GM19035 (cell line): ENCODE data around the gene TBC1D16.

Experiments
- ATAC-seq: cut with Tn5 transposase; IDR thresholded peaks from one replicate; pipeline ENCODE4 v1.9.1; 2021; ENCODE audit not compliant: unreplicated experiment

Gene TBC1D16

DNA sequence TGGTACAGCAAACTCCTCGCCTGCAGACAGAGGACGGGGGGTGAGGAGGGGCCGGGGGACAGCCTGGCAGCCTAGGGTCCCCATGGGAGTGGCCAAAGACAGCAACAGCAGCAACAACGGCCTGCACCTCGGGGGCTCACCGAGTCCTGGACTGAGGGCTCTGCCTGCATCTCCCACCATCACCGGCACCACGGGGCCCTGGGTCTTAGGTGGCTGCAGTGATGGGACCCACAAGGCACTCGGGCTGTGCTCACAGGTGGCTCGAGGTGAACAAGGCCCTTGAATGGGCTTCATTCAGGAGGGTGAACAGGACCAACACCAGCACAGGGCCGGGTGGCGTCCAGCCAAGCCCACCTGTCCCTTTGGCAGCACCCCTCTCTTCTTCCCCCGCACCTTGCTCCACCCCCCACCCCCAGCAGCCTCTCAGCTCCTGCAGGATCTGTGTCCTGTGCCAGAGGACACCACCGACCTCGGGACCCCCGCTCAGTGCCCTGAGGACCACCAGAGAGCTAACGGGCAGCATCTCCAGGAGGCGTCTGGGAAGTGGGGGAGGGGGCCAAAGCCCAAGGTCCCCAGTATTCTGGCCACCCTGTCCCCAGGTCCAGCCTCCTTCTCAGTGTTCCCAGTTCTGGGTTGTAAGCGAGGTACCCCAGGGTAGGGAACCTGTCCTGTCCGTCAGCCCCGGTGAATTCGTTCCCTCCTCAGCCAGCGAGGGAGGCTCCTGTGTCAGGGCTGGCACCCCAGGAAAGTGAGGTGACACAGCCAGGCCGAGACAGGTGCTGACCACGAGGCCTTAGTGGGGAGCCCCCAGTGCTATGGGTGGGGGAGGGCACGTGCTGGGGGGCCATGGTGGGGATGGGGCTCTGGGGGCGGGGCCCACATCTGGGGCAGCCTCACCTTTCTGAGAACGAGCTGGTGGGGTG, 94.3 kb downstream of the TBC1D16 start:
- no peak for ATAC-seq

DNA sequence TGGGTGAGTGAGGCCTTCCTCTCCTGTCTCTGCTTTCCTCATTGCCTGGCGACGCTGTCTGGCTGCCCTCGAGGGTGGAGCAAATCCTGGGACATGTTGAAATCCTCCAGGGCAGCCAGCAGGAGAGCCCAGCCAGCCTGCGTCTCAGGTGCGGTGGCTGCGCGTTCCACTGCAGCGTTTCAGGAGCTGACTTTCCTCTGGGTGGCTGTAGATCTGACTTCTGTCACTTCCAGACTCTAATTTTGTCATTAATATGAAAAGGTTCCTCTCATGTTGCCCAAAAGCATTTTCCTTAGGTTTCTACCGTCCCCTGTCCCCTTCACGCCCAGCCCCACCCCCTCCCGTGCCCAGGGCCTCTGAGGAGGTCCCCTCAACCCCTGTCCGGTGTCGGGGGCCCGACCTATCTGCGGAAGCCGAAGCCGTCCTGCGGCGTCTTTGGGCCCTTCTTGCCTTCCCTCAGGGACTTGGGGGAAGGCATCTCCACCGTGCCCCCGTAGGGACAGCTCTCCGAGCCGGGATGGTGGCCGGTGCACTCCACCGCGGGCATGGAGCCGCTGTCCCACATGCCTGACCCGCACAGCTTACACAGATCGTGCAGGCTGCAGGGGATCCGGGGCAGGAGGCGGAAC, 95.1 kb downstream of the TBC1D16 start:
- ATAC-seq: no peak

DNA sequence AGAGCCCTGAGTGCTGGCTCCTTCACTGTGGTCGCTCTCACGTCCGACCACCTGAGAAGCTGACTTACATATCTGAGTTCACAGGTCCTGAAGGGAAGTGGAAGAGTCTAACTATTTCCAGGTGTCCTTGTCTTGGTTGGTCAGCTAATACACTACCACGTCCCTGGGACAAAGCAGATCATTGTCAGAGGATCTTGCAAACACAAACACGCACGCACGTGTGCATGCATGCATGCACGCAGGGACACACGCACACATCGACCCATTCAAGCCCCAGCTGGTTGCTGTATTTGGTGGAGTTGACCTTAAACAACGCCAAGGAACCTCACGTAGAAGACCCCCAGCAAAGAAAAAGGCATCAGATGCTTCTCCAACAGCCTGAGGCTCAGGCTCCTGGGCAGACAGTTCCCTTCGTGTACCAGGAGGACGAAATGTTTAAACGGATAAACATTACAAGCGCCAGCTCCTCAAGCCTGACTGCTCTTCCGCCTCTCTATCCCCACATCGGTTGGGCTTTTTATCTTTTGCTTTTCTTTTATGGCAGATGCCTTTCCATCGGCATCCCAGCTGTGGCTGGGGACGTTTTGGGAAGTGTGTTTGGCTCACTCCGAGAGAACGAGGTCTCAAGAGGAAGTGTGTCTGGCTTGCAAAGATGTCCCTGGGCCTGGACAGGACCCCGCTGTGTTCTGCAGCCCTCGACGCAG, 95.8 kb downstream of the TBC1D16 start:
- ATAC-seq: no peak

DNA sequence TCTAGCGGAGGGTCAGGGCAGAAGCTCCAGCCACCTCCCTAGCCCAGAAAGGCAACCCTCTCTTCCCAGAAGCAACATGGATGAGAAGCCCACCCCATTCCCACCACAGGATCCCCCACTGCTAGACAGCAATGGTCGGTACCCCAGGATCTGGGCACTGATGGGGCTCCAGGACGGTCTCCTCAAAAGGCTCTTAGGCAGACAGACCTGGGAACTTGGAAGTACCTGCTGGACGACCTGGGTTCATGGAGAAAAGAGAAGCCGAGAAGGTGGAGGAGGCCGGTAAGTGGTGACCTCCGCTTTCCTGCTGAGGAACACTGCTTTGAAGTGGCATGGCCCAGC, 96.6 kb downstream of the TBC1D16 start:
- no peak for ATAC-seq

DNA sequence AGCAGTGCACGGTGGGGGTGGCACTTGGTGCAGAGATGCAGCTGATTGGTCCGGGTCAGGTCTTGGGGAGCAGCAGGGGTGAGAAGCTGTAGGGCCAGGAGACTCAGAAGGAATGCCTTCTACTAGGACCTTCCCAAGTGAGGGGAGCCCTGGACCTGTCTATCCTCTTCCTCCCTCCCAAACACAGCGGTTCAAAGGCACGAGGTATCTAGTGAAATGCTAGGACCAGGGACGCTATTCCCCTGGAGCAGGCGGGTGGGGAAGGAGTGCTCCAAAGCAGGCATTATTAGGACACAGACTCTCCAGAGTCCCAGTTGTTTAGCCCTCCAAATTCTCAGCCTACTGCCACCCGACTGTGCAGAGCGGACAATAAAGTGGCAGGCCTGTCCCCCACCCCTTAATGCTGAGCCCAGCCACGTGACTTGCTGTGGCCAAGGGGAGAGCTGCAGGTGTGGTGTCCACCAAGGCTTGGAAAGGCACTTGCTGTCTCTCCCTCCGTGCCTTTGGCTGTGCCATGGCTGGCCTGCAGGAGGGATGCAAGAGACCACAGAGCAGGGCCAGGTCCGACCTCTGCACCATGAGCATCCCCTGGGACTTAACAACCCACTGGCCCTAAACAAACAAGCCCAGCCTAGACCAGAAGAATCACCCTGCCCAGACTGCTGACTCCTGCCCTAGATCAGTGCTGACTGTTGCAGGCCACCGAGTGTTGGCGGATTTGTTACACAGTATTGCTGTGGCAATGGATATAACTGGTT, 97.2 kb downstream of the TBC1D16 start:
- no peak for ATAC-seq

DNA sequence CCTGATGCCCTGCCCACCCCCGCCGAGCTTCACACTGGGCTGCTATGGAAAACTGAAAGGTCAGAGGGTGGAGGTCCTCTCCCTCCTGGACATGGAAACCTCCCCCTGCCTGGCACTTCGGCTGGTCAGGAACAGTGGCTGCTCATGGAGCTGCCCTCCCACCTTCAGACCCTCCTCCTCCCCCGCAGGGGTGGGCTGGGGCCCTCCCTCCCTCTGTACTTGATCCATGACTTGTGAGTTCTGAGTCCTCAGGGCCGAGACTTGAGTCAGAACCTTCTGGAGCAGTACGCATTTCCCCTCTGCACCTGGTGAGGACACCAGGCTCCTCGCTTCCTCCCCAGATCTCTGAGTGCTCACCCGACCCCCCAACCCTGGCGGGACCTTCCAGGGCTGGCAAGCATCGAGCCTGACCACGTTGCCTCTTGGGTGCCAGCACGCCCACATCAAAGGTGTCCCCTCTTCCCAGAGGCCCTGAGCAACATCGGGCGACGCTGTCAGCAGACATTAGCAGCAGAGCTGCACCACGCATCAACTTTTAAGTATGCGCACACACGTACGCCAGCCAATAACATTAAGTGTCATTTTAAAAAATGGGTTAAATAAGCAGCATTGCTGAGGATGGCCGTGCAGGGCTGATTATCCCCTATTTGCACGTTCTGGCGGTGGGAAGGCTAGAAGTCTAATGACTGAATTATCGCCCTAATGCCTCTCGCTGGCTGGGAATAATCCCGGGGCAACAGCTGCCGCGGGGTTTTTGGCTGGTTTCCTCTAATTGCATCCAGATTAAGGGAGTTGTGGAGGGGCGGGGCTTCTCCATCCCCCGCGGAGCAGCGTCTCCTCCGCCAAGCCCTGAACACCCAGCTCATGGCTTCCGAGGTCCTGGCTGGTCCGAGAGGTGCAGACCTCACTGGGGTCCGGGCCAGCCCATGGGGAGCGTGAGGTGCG, 98.0 kb downstream of the TBC1D16 start:
- no peak for ATAC-seq

DNA sequence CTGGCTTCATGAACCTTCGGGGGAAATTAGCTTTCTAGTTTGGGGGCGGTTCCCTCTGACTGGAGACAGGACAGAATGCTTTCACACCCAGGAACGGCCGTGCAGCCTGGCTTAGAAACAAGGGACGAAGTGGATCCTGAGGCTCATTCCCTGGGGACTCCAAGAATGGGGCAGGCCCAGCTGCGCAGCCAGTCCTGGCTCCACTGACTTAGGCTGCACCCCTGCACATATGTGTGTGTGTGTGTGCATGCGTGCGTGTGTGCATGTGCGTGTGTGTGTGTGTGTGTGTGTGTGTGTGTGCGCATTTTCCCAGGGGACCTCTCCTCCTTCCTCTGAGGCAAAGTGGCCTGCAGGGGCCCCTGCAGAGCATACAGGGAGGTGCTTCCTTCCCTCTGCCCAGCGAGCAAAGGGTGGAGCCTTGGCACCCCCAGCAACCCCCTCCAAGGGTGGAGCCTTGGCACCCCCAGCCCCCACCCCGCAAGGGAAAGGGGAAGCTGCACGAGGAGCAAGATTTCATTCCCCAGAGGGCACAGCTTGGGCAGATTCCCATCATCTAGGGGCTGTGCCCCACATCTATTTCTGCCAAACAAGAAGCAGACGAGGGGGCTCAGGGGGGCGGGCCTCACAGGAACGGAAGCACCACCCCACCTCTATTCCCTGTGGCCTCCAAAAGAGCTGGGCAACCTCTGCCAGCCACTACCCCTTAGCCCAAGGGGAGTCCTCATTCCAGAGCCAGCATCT, 98.9 kb downstream of the TBC1D16 start:
- ATAC-seq: no peak

DNA sequence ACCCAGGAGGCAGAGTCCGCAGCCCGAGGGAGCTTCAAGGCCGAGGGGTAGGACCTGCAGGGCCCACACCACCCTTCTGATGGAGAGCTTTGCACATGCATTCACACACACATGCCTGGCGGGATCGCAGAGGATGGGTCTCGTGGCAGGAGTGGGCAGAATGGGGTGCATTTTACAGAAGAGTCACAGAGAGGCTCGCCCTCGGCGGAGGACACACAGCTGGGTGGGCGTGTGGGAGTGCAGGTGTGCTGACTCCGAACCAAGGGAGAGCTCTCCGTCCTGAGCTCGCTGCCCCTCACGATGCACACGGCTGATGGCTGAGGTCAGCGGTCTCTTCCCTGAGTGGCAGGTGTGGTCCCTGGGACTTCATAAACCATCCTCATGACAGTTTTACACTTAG, 99.6 kb downstream of the TBC1D16 start:
- ATAC-seq: no peak

DNA sequence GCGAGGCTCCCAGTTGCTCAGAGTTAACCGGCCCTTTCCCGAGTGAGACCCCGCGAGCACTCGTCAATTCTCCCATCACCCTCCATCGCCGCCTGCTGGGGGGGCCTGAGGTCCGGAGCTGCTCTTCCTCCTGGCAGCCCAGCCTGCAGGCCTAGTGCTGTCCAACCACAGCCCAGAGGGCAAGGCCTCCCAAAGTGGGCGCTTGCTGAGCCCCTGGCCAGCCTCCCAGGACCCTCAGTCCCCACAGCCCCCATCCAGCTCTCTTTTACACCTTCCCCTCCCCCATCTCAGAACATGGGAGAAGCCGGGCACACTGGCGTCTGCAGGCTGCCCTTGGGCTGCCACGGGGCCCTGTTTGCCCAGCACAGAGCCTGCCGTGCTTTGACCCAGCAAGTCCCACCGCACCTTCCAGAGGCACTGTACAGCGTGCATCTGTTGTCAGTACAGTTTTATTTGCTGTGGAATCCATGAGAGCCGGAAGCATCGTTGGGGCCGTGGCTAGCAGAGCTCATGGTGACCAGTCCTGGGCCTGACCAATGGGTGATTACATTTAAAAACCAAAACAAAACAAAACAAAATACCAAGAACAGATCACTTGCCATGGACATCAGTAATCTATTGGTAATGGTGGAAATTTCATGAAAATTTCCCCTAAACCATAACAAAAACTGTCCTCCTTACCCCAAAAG, 100.3 kb downstream of the TBC1D16 start:
- ATAC-seq: no peak

DNA sequence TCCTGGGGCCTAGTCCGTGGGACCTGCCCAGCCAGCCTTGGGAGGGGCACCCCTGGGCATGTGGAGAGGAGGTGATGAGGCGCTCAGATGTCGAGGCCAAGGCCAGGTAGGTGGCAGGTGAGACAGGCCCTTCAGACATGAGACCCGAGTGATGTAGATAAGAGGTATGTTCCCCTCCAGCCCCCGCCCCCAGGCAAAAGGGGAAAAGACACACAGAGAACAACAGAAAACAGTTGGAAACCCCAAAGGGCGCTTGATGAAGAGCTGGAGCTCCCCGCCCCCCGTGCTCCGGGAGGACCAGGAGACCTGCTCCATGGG, 101.1 kb downstream of the TBC1D16 start:
- ATAC-seq: no peak

DNA sequence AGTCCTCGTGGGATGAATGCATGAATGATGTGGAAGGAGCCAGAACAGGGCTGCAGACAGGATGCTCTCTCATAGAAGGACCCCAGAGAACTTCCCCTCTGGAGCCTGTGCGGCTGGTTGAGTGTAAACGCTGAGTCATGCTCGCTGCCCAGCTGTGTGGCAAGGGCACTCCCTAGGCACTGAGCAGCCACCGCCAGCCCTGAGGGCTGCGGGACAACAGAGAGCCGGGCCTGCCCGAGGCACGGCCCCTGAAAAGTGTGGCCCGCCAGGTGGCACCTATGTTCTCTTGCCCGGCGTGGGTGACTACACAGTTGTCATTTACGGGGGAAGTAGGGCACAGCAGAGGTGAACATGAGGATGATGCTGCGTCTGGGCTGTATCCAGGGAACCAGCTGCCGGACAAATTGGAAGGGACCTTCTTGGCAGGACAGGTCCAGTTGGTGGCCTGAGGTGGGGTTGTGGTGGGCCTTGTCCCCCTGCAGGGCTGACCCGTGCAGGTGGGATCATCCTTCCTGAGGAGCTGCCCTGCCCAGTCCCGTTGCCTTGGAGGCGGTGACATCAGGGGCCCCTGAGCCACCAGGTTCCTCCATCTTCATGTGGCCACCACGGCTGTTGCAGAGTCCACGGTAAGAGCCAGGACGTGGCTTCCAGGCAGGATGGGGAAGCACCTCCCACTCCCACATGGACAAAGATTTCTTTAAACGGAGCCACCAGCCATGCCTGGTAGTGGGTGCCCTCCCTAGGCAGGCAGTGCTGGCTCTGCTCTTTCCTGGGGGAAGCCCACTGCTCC, 101.6 kb downstream of the TBC1D16 start:
- ATAC-seq: no peak

DNA sequence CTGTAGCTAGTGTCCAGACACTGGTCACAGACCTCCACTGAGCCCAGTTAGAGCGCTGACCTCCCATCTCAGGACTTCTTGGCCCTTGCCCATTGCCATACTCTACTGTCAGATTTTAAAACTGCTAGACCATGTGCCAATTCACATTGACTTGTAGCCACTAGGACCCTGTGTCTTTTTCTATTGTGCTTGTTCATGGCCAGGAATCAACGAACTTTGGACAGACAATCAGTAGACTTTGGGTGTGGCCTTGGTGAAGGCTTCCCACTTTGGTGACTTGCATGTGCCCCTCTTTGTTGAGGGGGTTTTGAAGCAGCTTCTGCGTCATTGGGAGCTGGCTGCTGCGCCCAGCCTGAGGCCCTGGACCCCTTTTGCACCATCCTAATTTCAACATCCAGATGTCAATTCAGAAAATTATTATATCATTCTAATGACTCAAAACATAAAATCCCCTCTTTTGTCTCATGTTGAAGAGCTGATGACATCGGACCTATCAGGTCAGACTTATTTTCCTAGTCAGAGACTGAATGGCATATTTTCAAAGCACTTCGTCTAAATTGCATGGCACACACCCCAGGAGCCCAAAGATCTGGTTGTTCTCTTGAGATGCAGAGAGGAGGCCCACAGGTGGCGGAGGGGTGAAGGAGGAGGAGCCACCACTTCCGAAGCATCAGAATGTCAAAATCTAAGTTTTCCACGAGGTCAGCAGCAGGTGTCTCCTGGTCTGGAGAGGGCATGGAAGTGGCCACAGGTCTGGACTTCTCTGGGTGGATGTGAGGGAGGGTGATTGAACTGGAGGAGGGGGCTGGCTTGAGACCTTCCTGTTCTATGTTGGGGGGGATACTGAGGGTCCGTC, 103.0 kb downstream of the TBC1D16 start:
- ATAC-seq: no peak

DNA sequence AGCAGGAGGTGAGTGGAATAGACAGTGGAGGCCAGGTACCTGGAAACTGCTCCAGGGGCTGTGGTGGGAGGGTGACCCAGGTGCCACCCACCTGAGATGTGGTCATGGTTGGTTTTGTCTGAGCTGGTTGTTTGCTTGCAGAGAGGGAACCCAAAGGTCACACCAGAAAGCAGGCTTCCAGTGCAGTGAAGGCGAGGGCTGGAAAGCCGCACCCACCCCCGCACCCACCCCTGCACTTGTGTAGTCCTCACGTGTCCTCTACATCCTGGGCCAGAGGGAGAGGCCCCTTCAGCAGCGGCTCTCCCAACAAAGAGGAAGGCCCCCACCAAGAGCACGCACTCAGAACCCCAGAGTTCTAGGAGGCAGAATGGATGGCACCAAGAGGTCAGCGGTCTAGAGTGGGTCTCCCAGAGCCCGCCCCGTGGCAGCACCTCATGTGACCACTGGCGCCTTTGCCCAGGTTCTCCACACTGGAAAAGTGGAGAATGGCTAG, 103.8 kb downstream of the TBC1D16 start:
- ATAC-seq: no peak

DNA sequence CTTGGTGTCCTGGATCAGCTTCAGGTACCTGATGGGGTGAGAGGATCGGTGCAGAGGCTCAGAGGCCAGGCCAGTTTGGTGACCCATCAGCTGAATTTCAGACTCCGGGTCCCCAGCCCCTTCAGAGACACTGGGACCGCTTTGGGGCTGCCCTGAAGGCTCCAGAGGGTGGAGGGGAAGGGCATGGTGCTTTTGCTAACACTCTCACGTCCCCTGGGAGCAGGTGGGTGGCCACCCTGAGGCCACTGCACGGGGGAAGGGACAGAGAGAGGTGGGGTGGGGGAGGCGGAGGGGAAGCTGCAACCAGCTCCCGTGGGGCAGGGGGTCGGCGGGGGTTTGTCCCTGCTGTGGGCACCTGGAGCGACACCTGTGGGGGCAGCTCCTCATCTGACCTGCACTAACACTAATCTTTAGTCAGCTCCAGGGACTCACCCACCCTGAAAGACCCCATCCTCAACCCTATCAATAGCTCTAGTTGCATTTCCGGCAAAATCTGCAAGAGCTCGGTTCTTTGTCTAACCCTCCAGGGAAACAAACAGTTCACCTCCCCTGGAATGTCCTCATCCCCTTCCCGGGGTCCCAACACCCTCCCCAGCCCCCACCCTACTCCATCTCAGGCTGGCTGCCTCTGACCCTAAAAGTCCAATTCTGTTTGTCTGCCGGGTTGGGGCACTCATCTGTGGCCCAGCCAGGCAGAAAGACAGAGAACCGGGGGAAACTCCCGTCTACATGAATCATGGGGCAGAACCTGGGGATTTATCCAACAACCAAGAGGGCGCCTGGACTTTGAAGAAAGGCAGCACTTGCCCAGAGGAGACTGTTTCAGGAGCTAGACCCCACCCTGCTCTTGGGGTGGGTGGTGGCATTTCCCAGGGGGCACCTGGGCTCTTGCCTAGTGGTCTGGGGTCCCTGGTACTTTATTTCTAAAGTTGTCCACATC, 104.5 kb downstream of the TBC1D16 start:
- no peak for ATAC-seq

DNA sequence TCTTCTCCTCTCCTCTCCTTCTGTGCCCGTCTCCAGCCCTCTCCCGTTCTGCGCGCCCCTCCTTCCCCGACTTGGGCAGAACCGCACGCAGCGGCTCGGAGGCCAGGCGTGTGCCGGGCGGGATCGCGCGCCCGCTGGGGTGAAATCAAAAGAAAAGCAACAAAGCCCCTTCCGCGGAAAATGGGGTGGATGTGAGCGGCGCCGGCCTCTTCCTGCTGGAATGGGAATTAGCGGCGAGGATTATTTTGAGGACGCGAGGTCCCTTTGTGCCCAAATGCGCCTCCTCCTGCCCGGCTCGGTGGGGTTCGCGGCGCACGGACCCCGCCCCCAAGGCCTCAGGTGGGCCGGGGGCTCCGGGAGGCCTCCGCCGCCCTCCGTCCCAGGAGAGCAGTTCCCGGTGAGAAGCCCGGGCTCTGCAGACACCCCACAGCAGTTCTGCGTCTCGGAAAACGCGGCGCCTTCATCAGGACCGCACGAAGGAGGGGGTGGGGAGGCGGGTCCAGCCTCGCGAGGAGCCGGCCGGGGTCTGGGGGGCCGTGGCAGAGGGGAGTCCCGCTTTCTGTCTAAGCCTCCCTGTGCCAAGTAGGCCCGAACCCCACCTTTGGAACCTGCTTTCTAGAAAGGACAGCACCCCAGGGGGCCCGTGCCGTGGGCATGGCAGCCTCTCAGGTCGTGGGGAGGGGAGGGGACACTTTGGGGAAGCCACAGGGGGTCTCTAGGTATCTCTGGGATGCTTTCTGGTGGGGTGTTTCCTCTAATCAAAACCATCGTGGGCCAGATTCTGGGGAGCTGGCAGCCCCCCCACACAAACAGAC, 105.4 kb downstream of the TBC1D16 start:
- ATAC-seq: no peak
